Lung (tissue), 12 donors: Measurements from ENCODE around the gene HID1. TPM values are rescaled to one million over a fixed set of nuclear protein-coding genes. Genes with fewer than 3 reads are reported as not detected.

Experiments used
- ATAC-seq: fragments of 200-7000 bp; cut with Tn5 transposase; one replicate; pipeline ENCODE4 v1.9.1; 2020; ENCODE audit warnings: moderate number of reproducible peaks; ENCODE audit not compliant: insufficient read depth, low FRiP score
- DNase-seq, 3 donors: peaks; one replicate each; pipeline ENCODE4 v3.0.0-alpha.2; 2013 to 2017
- H3K27ac ChIP-seq, 2 donors: one replicate each; pipeline ENCODE4 v1.5.1; 2013; ENCODE audit warnings: mild to moderate bottlenecking in 2 of 2, moderate library complexity in 2 of 2, control low read depth in 1 of 2, inconsistent platforms in 1 of 2, low read depth in 1 of 2, low read length in 1 of 2
- H3K27me3 ChIP-seq, 3 donors: one replicate each; pipeline ENCODE4 v1.5.1; 2013; ENCODE audit warnings: low read length in 2 of 3; ENCODE audit not compliant: control insufficient read depth in 3 of 3, insufficient read depth in 3 of 3
- H3K36me3 ChIP-seq, 4 donors: one replicate each; pipeline ENCODE4 v1.5.1; 2013; ENCODE audit warnings: low read length in 4 of 4, mild to moderate bottlenecking in 1 of 4, moderate library complexity in 1 of 4; ENCODE audit not compliant: control insufficient read depth in 4 of 4, insufficient read depth in 4 of 4
- H3K4me1 ChIP-seq, 5 donors: one replicate each; pipeline ENCODE4 v1.5.1; 2013; ENCODE audit warnings: low read length in 5 of 5, mild to moderate bottlenecking in 2 of 5, moderate library complexity in 1 of 5; ENCODE audit not compliant: control insufficient read depth in 5 of 5, insufficient read depth in 5 of 5
- H3K4me3 ChIP-seq: one replicate; pipeline ENCODE4 v1.5.1; 2013; ENCODE audit warnings: mild to moderate bottlenecking, control low read depth, moderate library complexity
- H3K9ac ChIP-seq, 2 donors: one replicate each; pipeline ENCODE4 v1.5.1; 2013; ENCODE audit warnings: low read length in 2 of 2, control low read depth in 1 of 2; ENCODE audit not compliant: insufficient read depth in 1 of 2
- H3K9me3 ChIP-seq, 4 donors: one replicate each; pipeline ENCODE4 v1.5.1; 2013; ENCODE audit warnings: low read length in 3 of 4, mild to moderate bottlenecking in 1 of 4, moderate library complexity in 1 of 4; ENCODE audit not compliant: control insufficient read depth in 4 of 4, insufficient read depth in 3 of 4
- CTCF ChIP-seq: IDR thresholded peaks from 2 replicates; pipeline ENCODE4 v1.5.1; 2012; ENCODE audit warnings: mild to moderate bottlenecking; ENCODE audit errors: control extremely low read depth, extremely low read depth
- WGBS, 2 donors: extraction: QIAGEN DNeasy Blood & Tissue Kit; methylation state at CpG; one replicate each; pipeline ENCODE4 v1.1.7; 2013; 5-methylcytosine and 5-hydroxymethylcytosine counted together
- polyA plus RNA-seq, 2 donors: library from polyadenylated mRNA; stranded (reverse); fragments of 200-250 nt; gene quantifications; one replicate each; pipeline ENCODE4 v1.2.1, GENCODE V29; 2013
- total RNA-seq, 2 donors: library from RNA; depleted of rRNA in 1 of 2; stranded (reverse); fragments of >200 nt in 1 of 2; gene quantifications; one replicate each; pipeline ENCODE4 v1.2.1, GENCODE V29; 2014 to 2021
- donor health status: control.
- donor health status: control.
- donor health status: Bipolar disorder and iron deficiency.
- donor health status: healthy.
- donor health status: DM: yes; HTN: yes; CAD: no.

Gene HID1
- total and polyA plus RNA-seq, 4 donors = 15.2 to 42.1 (median 29.2) TPM

GRCh38 chr17:75010683-75011400 is 38.3 kb upstream of the HID1 start:
- 79 to 85% methylated on average over 8 of the region's 8 CpGs for WGBS, 2 donors
- H3K36me3 ChIP-seq = no peaks in the 10 kb centered on the region
- H3K27ac ChIP-seq = peak overlapping the region in 1 of 2 donors; percentile 76
- no peaks in the 10 kb centered on the region for H3K9me3 ChIP-seq
- no peak overlapping the region for H3K9ac ChIP-seq
- H3K4me1 ChIP-seq = peaks cover 0 to 23% (median 8%) of the 10 kb centered on the region in 5 donors
- DNase-seq = peak; percentile 22 to 49 (median 35)
- TF ChIP-seq CTCF = no peak
- H3K27me3 ChIP-seq = no peaks in the 10 kb centered on the region
- no peak overlapping the region for H3K4me3 ChIP-seq
- no peak for ATAC-seq

GRCh38 chr17:75009139-75009724 is 36.7 kb upstream of the HID1 start:
- 70 to 87% methylated on average over 2 of the region's 2 CpGs for WGBS, 2 donors
- peak in 1 of 3 donors; percentile 30 for DNase-seq
- TF ChIP-seq CTCF = no peak
- no peak overlapping the region for H3K4me3 ChIP-seq
- H3K9me3 ChIP-seq = no peaks in the 10 kb centered on the region
- H3K4me1 ChIP-seq = peaks cover 0 to 23% (median 8%) of the 10 kb centered on the region in 5 donors
- H3K27me3 ChIP-seq = no peaks in the 10 kb centered on the region
- no peak overlapping the region for H3K9ac ChIP-seq
- H3K27ac ChIP-seq = no peak overlapping the region
- ATAC-seq = no peak
- peaks cover 0 to 5% (median 0%) of the 10 kb centered on the region in 4 donors for H3K36me3 ChIP-seq

DNA sequence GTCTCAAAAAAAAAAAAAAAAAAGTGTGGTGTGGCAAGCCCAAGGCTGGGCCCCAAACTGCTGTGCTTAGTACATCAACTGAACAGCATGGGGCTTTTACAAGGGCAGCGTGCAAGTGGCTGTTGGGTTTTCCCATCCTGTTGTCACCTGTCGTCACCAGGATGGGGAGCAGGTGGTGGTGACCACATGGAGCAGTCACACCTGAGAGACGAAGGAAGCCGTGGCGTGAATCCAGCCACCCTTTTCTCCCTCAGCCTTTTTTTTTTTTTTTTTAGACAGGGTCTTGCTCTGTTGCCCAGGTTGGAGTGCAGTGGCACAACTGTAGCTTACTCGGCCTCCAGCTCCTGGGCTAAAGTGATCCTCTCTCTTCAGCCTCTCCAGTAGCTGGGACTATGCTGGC is 35.8 kb upstream of the HID1 start:
- ATAC-seq = no peak
- Histone ChIP-seq H3K9me3 (no peaks in the 10 kb centered on the region), H3K4me1 (peaks cover 0 to 17% (median 3%) of the 10 kb centered on the region in 5 donors), H3K36me3 (peaks cover 0 to 12% (median 1%) of the 10 kb centered on the region in 4 donors), H3K27me3 (no peaks in the 10 kb centered on the region), H3K27ac (no peak overlapping the region), H3K9ac (no peak overlapping the region), H3K4me3 (no peak overlapping the region)
- no peak for DNase-seq
- 84 to 91% methylated on average over 6 of the region's 6 CpGs for WGBS, 2 donors
- TF ChIP-seq CTCF = no peak
